WTC11 (cell line): ENCODE data around the gene ZNF764. TPM values are rescaled to one million over a fixed set of nuclear protein-coding genes. Genes with fewer than 3 reads are reported as not detected.

ENCODE experiments used
- ATAC-seq: fragments of 200-7000 bp; cut with Tn5 transposase; 2 replicates; pipeline ENCODE4 v1.10.0; 2021; ENCODE audit warnings: mild to moderate bottlenecking, moderate library complexity
- CTCF ChIA-PET: fragments of 300-600 bp; sonication (Branson Sonifier 250); formaldehyde crosslinking; loops from one replicate; lab custom pipeline; 2021; ENCODE audit warnings: antibody characterized with exemption; lab: Charles Lee
- POLR2A ChIA-PET: fragments of 350-600 bp; sonication (Branson Sonifier 250); formaldehyde crosslinking; loops from one replicate; lab custom pipeline; 2021; ENCODE audit warnings: antibody characterized with exemption; lab: Charles Lee
- DNase-seq: peaks from one replicate; pipeline ENCODE4 v3.0.0; 2021; ENCODE audit warnings: low spot score
- H3K27ac Mint-ChIP-seq: 2 replicates; pipeline ENCODE4 v1.8.0; 2021; ENCODE audit warnings: mixed read lengths
- H3K27me3 Mint-ChIP-seq: 2 replicates; pipeline ENCODE4 v1.8.0; 2021; ENCODE audit warnings: low read depth, mild to moderate bottlenecking, moderate library complexity, mixed read lengths
- H3K36me3 Mint-ChIP-seq: 2 replicates; pipeline ENCODE4 v1.8.0; 2021; ENCODE audit warnings: mixed read lengths
- H3K4me1 Mint-ChIP-seq: 2 replicates; pipeline ENCODE4 v1.8.0; 2022; ENCODE audit warnings: mixed read lengths
- H3K4me3 Mint-ChIP-seq: 2 replicates; pipeline ENCODE4 v1.8.0; 2021; ENCODE audit warnings: mild to moderate bottlenecking, moderate library complexity, mixed read lengths
- H3K9me3 Mint-ChIP-seq: 2 replicates; pipeline ENCODE4 v1.8.0; 2021; ENCODE audit warnings: mixed read lengths
- ATF2 ChIP-seq: sonication (generic); formaldehyde crosslinking; IDR thresholded peaks from 2 replicates; pipeline ENCODE4 v1.8.1; 2022; ENCODE audit warnings: low read depth, missing genetic modification reagents, borderline replicate concordance
- CREM ChIP-seq: sonication (generic); formaldehyde crosslinking; IDR thresholded peaks from 2 replicates; pipeline ENCODE4 v1.8.1; 2022; ENCODE audit warnings: mild to moderate bottlenecking, missing genetic modification reagents, moderate library complexity
- CTCF ChIP-seq: fragments of 200-600 bp; IDR thresholded peaks from 2 replicates; pipeline ENCODE4 v1.8.0; 2022; ENCODE audit warnings: antibody characterized with exemption
- E2F5 ChIP-seq: sonication (generic); formaldehyde crosslinking; IDR thresholded peaks from 2 replicates; pipeline ENCODE4 v1.8.1; 2022; ENCODE audit warnings: mild to moderate bottlenecking, moderate library complexity, missing genetic modification reagents
- EMX1 ChIP-seq: fragments of 250-450 bp; sonication (Bioruptor Pico); IDR thresholded peaks from 2 replicates; pipeline ENCODE4 v1.8.0; 2021; ENCODE audit warnings: mild to moderate bottlenecking
- FOXP1 ChIP-seq: sonication (generic); formaldehyde crosslinking; IDR thresholded peaks from 2 replicates; pipeline ENCODE4 v1.8.0; 2022; ENCODE audit warnings: missing genetic modification reagents, mild to moderate bottlenecking, moderate library complexity, borderline replicate concordance
- FOXP4 ChIP-seq: sonication (generic); formaldehyde crosslinking; IDR thresholded peaks from 2 replicates; pipeline ENCODE4 v1.8.0; 2022; ENCODE audit warnings: mild to moderate bottlenecking, missing genetic modification reagents
- GRHL2 ChIP-seq: fragments of 250-450 bp; sonication (Bioruptor Pico); IDR thresholded peaks from 2 replicates; pipeline ENCODE4 v1.8.0; 2022; ENCODE audit warnings: mild to moderate bottlenecking, moderate library complexity; ENCODE audit not compliant: insufficient replicate concordance, severe bottlenecking
- GTF2I ChIP-seq: fragments of 250-450 bp; sonication (Bioruptor Pico); conservative IDR thresholded peaks from 2 replicates; pipeline ENCODE4 v1.4.0; 2021; ENCODE audit warnings: mild to moderate bottlenecking
- JAZF1 ChIP-seq: fragments of 250-450 bp; sonication (Bioruptor Pico); IDR thresholded peaks from 2 replicates; pipeline ENCODE4 v1.9.0; 2021; ENCODE audit warnings: moderate library complexity, mild to moderate bottlenecking, inconsistent platforms
- MXD4 ChIP-seq: fragments of 250-450 bp; sonication (Bioruptor Pico); IDR thresholded peaks from 2 replicates; pipeline ENCODE4 v1.8.0; 2021; ENCODE audit warnings: mild to moderate bottlenecking, moderate library complexity, borderline replicate concordance
- NFYB ChIP-seq: sonication (generic); formaldehyde crosslinking; conservative IDR thresholded peaks from 2 replicates; pipeline ENCODE4 v1.8.0; 2022; ENCODE audit warnings: low read depth, missing genetic modification reagents
- STAT6 ChIP-seq: sonication (generic); formaldehyde crosslinking; conservative IDR thresholded peaks from 2 replicates; pipeline ENCODE4 v1.8.1; 2023; ENCODE audit warnings: mild to moderate bottlenecking, low read depth, missing genetic modification reagents, moderate library complexity
- TP53 ChIP-seq: sonication (generic); formaldehyde crosslinking; IDR thresholded peaks from 2 replicates; pipeline ENCODE4 v1.8.1; 2023; ENCODE audit warnings: mild to moderate bottlenecking, missing genetic modification reagents
- USF1 ChIP-seq: sonication (generic); formaldehyde crosslinking; IDR thresholded peaks from 2 replicates; pipeline ENCODE4 v1.8.0; 2022; ENCODE audit warnings: mild to moderate bottlenecking, missing genetic modification reagents
- ZNF121 ChIP-seq: sonication (generic); formaldehyde crosslinking; IDR thresholded peaks from 2 replicates; pipeline ENCODE4 v1.8.0; 2023; ENCODE audit warnings: missing genetic modification reagents
- ZNF232 ChIP-seq: sonication (generic); formaldehyde crosslinking; IDR thresholded peaks from 2 replicates; pipeline ENCODE4 v1.8.0; 2022; ENCODE audit warnings: mild to moderate bottlenecking, missing genetic modification reagents
- total RNA-seq: library from RNA; stranded (reverse); gene quantifications from 3 replicates; pipeline ENCODE4 v1.2.3, GENCODE V29; 2021

The ZNF764 gene
- total RNA-seq, 1 experiment from 2014 or later: 10.4 TPM

GRCh38 chr16:30557957-30558788, at the start of gene ZNF764 (continued):
- TF ChIP-seq ATF2 (CRISPR knock-in tag): 0 out of 2 replicates have a peak, but pooled peaks have one; percentile 37
- no peak for TF ChIP-seq STAT6 (CRISPR knock-in tag)
- no peak for TF ChIP-seq TP53 (CRISPR knock-in tag)
- peak; percentile 68; the same call in 1 of the 2 replicates for TF ChIP-seq FOXP1
- 0 out of 2 replicates have a peak, but pooled peaks have one; percentile 41 for TF ChIP-seq ZNF232
- TF ChIP-seq EMX1: no peak
- TF ChIP-seq MXD4: no peak
- TF ChIP-seq E2F5 (CRISPR knock-in tag): no peak; the same call in 1 of the 2 replicates
- TF ChIP-seq GRHL2: no peak
- TF ChIP-seq NFYB (CRISPR knock-in tag): no peak
- TF ChIP-seq CREM (CRISPR knock-in tag): peak; percentile 73; the same call in 1 of the 2 replicates
- TF ChIP-seq CTCF: no peak
- TF ChIP-seq USF1 (CRISPR knock-in tag): no peak
- 0 out of 2 replicates have a peak, but pooled peaks have one; percentile 18 for TF ChIP-seq FOXP4 (CRISPR knock-in tag)

GRCh38 chr16:30606004-30606403, 47.8 kb upstream of the ZNF764 start:
- H3K27ac Mint-ChIP-seq: no peak overlapping the region
- ATAC-seq (no peak), DNase-seq (no peak)
- CTCF ChIA-PET: interaction anchor here (0.5 to 3.8 kb wide), 4 partner anchors 7 to 176 kb away, joined by 3 to 17 read pairs (median 4); partner anchors contain the start of gene DCTPP1
- peaks cover 3% of the 10 kb centered on the region; the same call in 1 of the 2 replicates for H3K4me1 Mint-ChIP-seq
- H3K9me3 Mint-ChIP-seq: no peaks in the 10 kb centered on the region
- TF ChIP-seq JAZF1 (CRISPR knock-in tag) (no peak), GTF2I (peak; percentile 46; the same call in 1 of the 2 replicates), ZNF121 (CRISPR knock-in tag) (peak; percentile 90)
- peaks cover 33% of the 10 kb centered on the region for H3K36me3 Mint-ChIP-seq
- H3K4me3 Mint-ChIP-seq: no peak overlapping the region
- H3K27me3 Mint-ChIP-seq: no peaks in the 10 kb centered on the region
- POLR2A ChIA-PET: interaction anchor here (0.5 kb wide), 1 partner anchor 11 kb away, joined by 8 read pairs; no protein-coding TSS in a partner anchor
